H9 (cell line): ENCODE data around the gene NINL. TPM values are rescaled to one million over a fixed set of nuclear protein-coding genes. Genes with fewer than 3 reads are reported as not detected.

Source experiments
- DNase-seq: peaks from one replicate; pipeline ENCODE4 v3.0.0-alpha.2; 2017
- H2AFZ ChIP-seq: one replicate; pipeline ENCODE4 v1.6.1; 2013; ENCODE audit warnings: mild to moderate bottlenecking, low read length, control low read depth, moderate library complexity
- H2AK5ac ChIP-seq: 2 replicates; pipeline ENCODE4 v1.6.1; 2013; ENCODE audit warnings: low read length, control low read depth, mixed read lengths; ENCODE audit not compliant: insufficient read length
- H2BK120ac ChIP-seq: one replicate; pipeline ENCODE4 v1.6.1; 2013; ENCODE audit warnings: low read depth, mild to moderate bottlenecking, low read length, control low read depth, inconsistent platforms; ENCODE audit not compliant: poor library complexity, severe bottlenecking
- H2BK12ac ChIP-seq: 2 replicates; pipeline ENCODE4 v1.6.1; 2013; ENCODE audit warnings: low read length, control low read depth, mixed read lengths, low read depth; ENCODE audit not compliant: insufficient read length
- H2BK15ac ChIP-seq: 2 replicates; pipeline ENCODE4 v1.6.1; 2013; ENCODE audit warnings: low read depth, low read length, control low read depth
- H2BK20ac ChIP-seq: one replicate; pipeline ENCODE4 v1.6.1; 2013; ENCODE audit warnings: low read depth, mild to moderate bottlenecking, low read length, control low read depth, inconsistent platforms; ENCODE audit not compliant: poor library complexity, severe bottlenecking
- H2BK5ac ChIP-seq: 2 replicates; pipeline ENCODE4 v1.6.1; 2013; ENCODE audit warnings: low read length, control low read depth, mixed read lengths; ENCODE audit not compliant: insufficient read length
- H3K14ac ChIP-seq: 2 replicates; pipeline ENCODE4 v1.6.1; 2013; ENCODE audit warnings: low read length, control low read depth; ENCODE audit not compliant: insufficient read depth
- H3K18ac ChIP-seq: 2 replicates; pipeline ENCODE4 v1.6.1; 2013; ENCODE audit warnings: low read depth, mild to moderate bottlenecking, mixed read lengths, low read length, control low read depth; ENCODE audit not compliant: insufficient read length
- H3K23ac ChIP-seq: 2 replicates; pipeline ENCODE4 v1.6.1; 2013; ENCODE audit warnings: low read length, control low read depth, mixed read lengths, low read depth; ENCODE audit not compliant: insufficient read length
- H3K23me2 ChIP-seq: 2 replicates; pipeline ENCODE4 v1.6.1; 2013; ENCODE audit warnings: low read depth, mild to moderate bottlenecking, mixed read lengths, low read length, control low read depth; ENCODE audit not compliant: insufficient read length, poor library complexity, severe bottlenecking
- H3K27ac ChIP-seq: 2 replicates; pipeline ENCODE4 v1.5.1; 2013; ENCODE audit warnings: low read length, control low read depth, mixed read lengths, low read depth; ENCODE audit not compliant: insufficient read length
- H3K27me3 ChIP-seq: 2 replicates; pipeline ENCODE4 v1.6.1; 2013; ENCODE audit warnings: low read length, control low read depth, inconsistent platforms; ENCODE audit not compliant: insufficient read depth
- H3K4ac ChIP-seq: 2 replicates; pipeline ENCODE4 v1.6.1; 2013; ENCODE audit warnings: low read depth, mild to moderate bottlenecking, control low read depth, inconsistent platforms, low read length, moderate library complexity
- H3K4me1 ChIP-seq: 2 replicates; pipeline ENCODE4 v1.6.1; 2013; ENCODE audit warnings: low read length, control low read depth, inconsistent platforms; ENCODE audit not compliant: insufficient read depth
- H3K4me2 ChIP-seq: 2 replicates; pipeline ENCODE4 v1.6.1; 2013; ENCODE audit warnings: low read length, control low read depth, mixed read lengths; ENCODE audit not compliant: insufficient read length, insufficient read depth
- H3K56ac ChIP-seq: 2 replicates; pipeline ENCODE4 v1.6.1; 2013; ENCODE audit warnings: low read depth, mild to moderate bottlenecking, mixed read lengths, low read length, control low read depth; ENCODE audit not compliant: insufficient read length
- H3K79me1 ChIP-seq: 2 replicates; pipeline ENCODE4 v1.6.1; 2013; ENCODE audit warnings: low read depth, mild to moderate bottlenecking, moderate library complexity, low read length, control low read depth, inconsistent platforms; ENCODE audit not compliant: insufficient read depth, poor library complexity, severe bottlenecking
- H3K79me2 ChIP-seq: 2 replicates; pipeline ENCODE4 v1.6.1; 2013; ENCODE audit warnings: low read length, control low read depth, inconsistent platforms; ENCODE audit not compliant: insufficient read depth
- H3K9ac ChIP-seq: 2 replicates; pipeline ENCODE4 v1.6.1; 2013; ENCODE audit warnings: low read length, control low read depth, mixed read lengths; ENCODE audit not compliant: insufficient read length; ENCODE audit errors: extremely low read depth
- H3K9me3 ChIP-seq: one replicate; pipeline ENCODE4 v1.6.1; 2013; ENCODE audit warnings: low read depth, low read length, inconsistent platforms; ENCODE audit not compliant: control insufficient read depth
- H3T11ph ChIP-seq: one replicate; pipeline ENCODE4 v1.6.1; 2013; ENCODE audit warnings: mild to moderate bottlenecking, low read length, control low read depth, inconsistent platforms
- H4K20me1 ChIP-seq: one replicate; pipeline ENCODE4 v1.6.1; 2013; ENCODE audit not compliant: control insufficient read depth, insufficient read length, insufficient read depth
- H4K5ac ChIP-seq: 2 replicates; pipeline ENCODE4 v1.6.1; 2013; ENCODE audit warnings: low read depth, mild to moderate bottlenecking, mixed read lengths, low read length, control low read depth; ENCODE audit not compliant: insufficient read length
- H4K8ac ChIP-seq: replicated peaks from 2 replicates; pipeline ENCODE4 v1.6.1; 2013; ENCODE audit warnings: low read length, control low read depth, mixed read lengths, low read depth; ENCODE audit not compliant: insufficient read length
- H4K91ac ChIP-seq: 2 replicates; pipeline ENCODE4 v1.6.1; 2013; ENCODE audit warnings: low read depth, mild to moderate bottlenecking, moderate library complexity, mixed read lengths, low read length, control low read depth; ENCODE audit not compliant: insufficient read length
- H3K27ac Mint-ChIP-seq, 3 experiments: 2 replicates in 2 of 3; 3 replicates in 1 of 3; pipeline ENCODE4 v1.8.0; 2020 to 2021; ENCODE audit warnings: mixed read lengths in 3 of 3, mild to moderate bottlenecking in 1 of 3, moderate library complexity in 1 of 3
- H3K27me3 Mint-ChIP-seq: 2 replicates; pipeline ENCODE4 v1.8.0; 2021; ENCODE audit warnings: low read depth, mild to moderate bottlenecking, moderate library complexity, mixed read lengths
- H3K36me3 Mint-ChIP-seq, 3 experiments: 2 replicates in 2 of 3; 3 replicates in 1 of 3; pipeline ENCODE4 v1.8.0; 2020 to 2021; ENCODE audit warnings: low read depth in 3 of 3, mixed read lengths in 3 of 3; ENCODE audit not compliant: insufficient read depth in 1 of 3
- H3K4me1 Mint-ChIP-seq, 2 experiments: 2 replicates each; pipeline ENCODE4 v1.8.0; 2020; ENCODE audit warnings: mixed read lengths in 2 of 2
- H3K4me3 Mint-ChIP-seq, 2 experiments: 2 replicates in 1 of 2; 3 replicates in 1 of 2; pipeline ENCODE4 v1.8.0; 2020 to 2021; ENCODE audit warnings: mild to moderate bottlenecking in 2 of 2, mixed read lengths in 2 of 2, moderate library complexity in 1 of 2
- H3K9me3 Mint-ChIP-seq, 2 experiments: 2 replicates in 1 of 2; 3 replicates in 1 of 2; pipeline ENCODE4 v1.8.0; 2020; ENCODE audit warnings: mild to moderate bottlenecking in 2 of 2, mixed read lengths in 2 of 2, moderate library complexity in 1 of 2
- CTCF ChIP-seq: fragments of 200-600 bp; sonication (generic); conservative IDR thresholded peaks from 3 replicates; pipeline ENCODE4 v1.8.0; 2021; ENCODE audit warnings: antibody characterized with exemption, mild to moderate bottlenecking
- WGBS: extraction: QIAGEN DNeasy Blood & Tissue Kit; methylation state at CpG from one replicate; pipeline ENCODE4 v1.1.7; 2013; ENCODE audit warnings: missing lambda C conversion rate, low lambda C conversion rate, mixed read lengths; ENCODE audit not compliant: insufficient read length; ENCODE audit errors: extremely low coverage; 5-methylcytosine and 5-hydroxymethylcytosine counted together
- total RNA-seq: library from RNA; stranded (reverse); gene quantifications from 2 replicates; pipeline ENCODE4 v1.2.1, GENCODE V29; 2021

Gene NINL
- total RNA-seq, 1 experiment from 2014 or later: 34.3 TPM

- Histone ChIP-seq H3K79me1 (no peaks in the 10 kb centered on the region), H2BK15ac (no peak overlapping the region), H2BK120ac (no peak overlapping the region), H4K8ac (no peak overlapping the region), H2AK5ac (no peak overlapping the region), H2BK20ac (no peak overlapping the region), H3K23me2 (no peaks in the 10 kb centered on the region), H2BK12ac (no peak overlapping the region), H4K5ac (no peak overlapping the region), H3K27ac (no peak overlapping the region), H4K20me1 (no peaks in the 10 kb centered on the region), H2BK5ac (no peak overlapping the region), H3K56ac (no peak overlapping the region), H4K91ac (no peak overlapping the region), H3K23ac (no peak overlapping the region), H3K79me2 (no peaks in the 10 kb centered on the region), H3K27me3 (no peaks in the 10 kb centered on the region), H3K9ac (no peak overlapping the region), H3K4ac (no peak overlapping the region), H3T11ph (no peak overlapping the region), H3K18ac (no peak overlapping the region), H3K14ac (no peak overlapping the region), H3K9me3 (no peaks in the 10 kb centered on the region), H3K4me2 (no peak overlapping the region), H2AFZ (no peak overlapping the region), H3K4me1 (no peaks in the 10 kb centered on the region)
- Mint-ChIP-seq H3K27me3 (no peaks in the 10 kb centered on the region), H3K27ac (no peak overlapping the region; a peak in 1 of 7 replicates), H3K4me3 (no peak overlapping the region), H3K36me3 (peaks cover 23 to 85% (median 80%) of the 10 kb centered on the region in 3 experiments), H3K9me3 (no peaks in the 10 kb centered on the region), H3K4me1 (no peaks in the 10 kb centered on the region)
- no CpG with 5 or more reads among the region's 1 CpG for WGBS
- no peak for DNase-seq
- no peak for TF ChIP-seq CTCF
These were observed 166.6 kb downstream of the NINL start for GRCh38 chr20:25418776-25419175.
